Activated CD8-positive, alpha-beta memory T cell treated with anti-CD3 and anti-CD28 coated beads, Interleukin-2, amount 50 U/mL, for 24 hours (primary cell): ENCODE results near the gene SLC51A.
"Not testable (repeated sequence)": the region's sequence is repeated elsewhere in the genome, so short reads cannot be mapped to it uniquely, and the experiment has no call there.

ENCODE experiments used
- DNase-seq: peaks from one replicate; pipeline ENCODE4 v3.0.0-alpha.2; 2020; ENCODE audit errors: extremely low read depth

SLC51A gene

GRCh38 chr3:196216089-196216564 lies at the start of gene SLC51A:
Gene SLC51A, plus strand, starts transcription at chr3:196216534. Its CDS starts 179 bp downstream, at chr3:196216713.
- DNase-seq: no peak

DNA sequence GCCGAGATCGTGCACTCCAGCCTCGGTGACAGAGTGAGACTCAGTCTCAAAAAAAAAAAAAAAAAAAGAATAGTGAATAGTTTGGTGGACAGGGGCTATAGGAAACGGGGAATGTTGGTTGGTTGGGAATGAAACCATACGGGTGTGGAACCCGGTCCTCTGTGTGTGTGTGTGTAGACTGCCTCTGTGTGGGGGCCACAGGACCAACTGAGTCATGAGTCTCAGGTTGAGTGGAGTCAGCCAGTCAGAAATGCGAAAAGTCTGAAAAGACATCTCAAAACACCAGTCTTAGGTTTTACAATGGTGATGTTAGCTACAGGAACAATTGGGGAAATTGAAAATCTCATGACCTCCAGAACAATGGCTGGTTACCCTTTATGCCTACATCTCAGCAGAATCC lies 49.6 kb upstream of the SLC51A start:
- no peak for DNase-seq

- no peak for DNase-seq
Measured at GRCh38 chr3:196168808-196169391, 47.4 kb upstream of the SLC51A start.

GRCh38 chr3:196169836-196170240 lies 46.5 kb upstream of the SLC51A start:
- no peak for DNase-seq

DNA sequence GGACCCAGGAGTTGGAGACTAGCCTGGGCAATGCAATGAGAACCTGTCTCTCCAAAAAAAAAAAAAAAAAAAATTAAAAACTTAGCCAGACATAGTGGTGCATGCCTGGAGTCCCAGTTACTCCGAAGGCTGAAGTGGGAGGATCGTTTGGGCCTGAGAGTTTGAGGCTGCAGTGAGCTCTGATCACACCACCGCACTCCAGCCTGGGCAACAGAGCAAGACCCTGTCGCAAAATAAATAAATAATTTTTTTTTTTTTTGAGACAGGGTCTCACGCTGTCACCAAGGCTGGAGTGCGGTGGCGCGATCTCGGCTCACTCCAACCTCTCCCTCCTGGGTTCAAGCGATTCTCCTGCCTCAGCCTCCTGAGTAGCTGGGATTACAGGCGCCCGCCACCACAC lies 46.0 kb upstream of the SLC51A start:
- DNase-seq: not testable (repeated sequence)

DNA sequence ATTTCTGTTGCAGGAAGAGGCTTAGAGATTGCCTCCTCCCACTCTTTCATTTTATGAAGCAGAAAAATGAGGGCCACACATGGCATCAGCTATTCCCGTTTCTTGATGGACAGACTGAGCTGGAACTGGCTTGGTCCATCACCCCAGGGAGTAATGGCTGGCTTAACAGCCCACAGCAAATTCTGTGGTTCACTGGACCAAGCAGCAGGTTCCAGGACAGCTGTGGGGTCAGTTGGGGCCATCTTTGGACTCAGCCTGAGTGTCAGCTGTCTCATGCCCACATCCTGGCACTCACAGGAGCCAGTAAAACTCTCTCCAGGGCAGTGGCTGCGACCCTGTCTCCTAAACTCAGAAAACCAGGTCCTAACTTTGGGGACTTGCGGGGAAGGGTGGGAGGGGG lies 41.7 kb upstream of the SLC51A start:
- DNase-seq: no peak

- DNase-seq: no peak
Measured at GRCh38 chr3:196175116-196175625, 41.2 kb upstream of the SLC51A start.

DNA sequence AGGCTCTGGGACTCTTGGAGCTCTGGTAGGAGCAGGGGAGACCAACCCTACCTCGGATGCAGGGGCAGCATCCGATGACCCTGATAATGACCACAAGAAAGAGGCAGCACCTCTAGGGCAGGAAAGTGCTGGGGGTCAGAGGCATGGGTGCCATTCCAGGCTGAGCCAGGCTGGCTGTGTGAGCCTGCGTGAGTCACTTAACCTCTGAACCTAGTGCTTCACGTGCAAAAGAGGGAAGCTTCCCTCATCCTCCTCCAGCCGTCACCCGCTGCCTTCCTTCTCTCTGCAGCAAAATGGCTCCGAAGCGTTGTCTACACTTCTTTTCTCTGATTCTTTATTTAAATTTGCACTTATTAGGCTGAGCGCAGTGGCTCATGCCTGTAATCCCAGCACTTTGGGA lies 40.6 kb upstream of the SLC51A start:
- DNase-seq: no peak

DNA sequence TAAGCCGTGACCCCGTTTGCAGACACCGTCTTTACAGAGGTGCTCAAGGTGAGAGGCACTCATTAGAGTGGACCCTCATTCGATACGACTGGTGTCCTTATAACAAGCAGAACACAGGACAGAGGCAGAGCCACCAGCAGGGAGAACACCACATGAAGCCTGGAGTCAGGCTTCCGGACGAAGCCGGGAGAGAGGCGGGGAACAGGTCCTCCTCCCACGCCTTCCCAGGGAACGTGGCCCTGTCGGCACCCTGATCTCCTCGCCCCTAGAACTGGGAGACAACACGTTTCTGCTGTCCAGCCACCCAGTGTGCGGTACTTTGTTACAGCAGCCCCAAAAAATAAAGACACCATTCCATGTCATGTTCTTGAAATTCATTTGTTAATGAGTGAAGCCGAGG lies 38.8 kb upstream of the SLC51A start:
- no peak for DNase-seq

- DNase-seq: no peak
Measured at GRCh38 chr3:196177967-196178366, 38.4 kb upstream of the SLC51A start.

GRCh38 chr3:196178993-196179379 lies 37.3 kb upstream of the SLC51A start:
- DNase-seq: no peak

GRCh38 chr3:196179380-196180308 lies 36.7 kb upstream of the SLC51A start:
- DNase-seq: peak; percentile 66

DNA sequence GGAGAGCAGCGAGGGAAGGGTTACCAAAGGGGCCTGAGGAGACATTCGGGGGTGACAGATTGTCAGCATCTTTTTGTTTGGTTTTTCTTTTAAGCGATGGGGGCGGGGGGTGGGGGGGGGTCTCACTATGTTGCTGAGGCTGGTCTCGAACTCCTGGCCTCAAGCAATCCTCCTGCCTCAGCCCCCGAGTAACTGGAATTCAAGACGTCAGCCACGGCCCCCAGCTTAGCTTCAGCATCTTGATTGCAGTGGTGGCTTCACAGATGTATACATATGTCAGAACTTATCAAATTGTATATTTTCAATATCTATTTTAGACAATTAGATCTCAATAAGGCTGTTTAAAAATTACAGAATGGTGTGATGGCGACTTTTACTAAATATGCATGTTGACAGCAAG lies 36.0 kb upstream of the SLC51A start:
- DNase-seq: no peak

- DNase-seq: no peak
Measured at GRCh38 chr3:196181127-196181546, 35.2 kb upstream of the SLC51A start.

GRCh38 chr3:196184169-196184432 lies 32.2 kb upstream of the SLC51A start:
- DNase-seq: not testable (repeated sequence)

GRCh38 chr3:196184881-196185280 lies 31.5 kb upstream of the SLC51A start:
- DNase-seq: no peak

- no peak for DNase-seq
Measured at GRCh38 chr3:196186651-196187573, 29.4 kb upstream of the SLC51A start.

- DNase-seq: no peak
Measured at GRCh38 chr3:196189566-196190347, 26.6 kb upstream of the SLC51A start.

- no peak for DNase-seq
Measured at GRCh38 chr3:196192036-196192523, 24.3 kb upstream of the SLC51A start.

DNA sequence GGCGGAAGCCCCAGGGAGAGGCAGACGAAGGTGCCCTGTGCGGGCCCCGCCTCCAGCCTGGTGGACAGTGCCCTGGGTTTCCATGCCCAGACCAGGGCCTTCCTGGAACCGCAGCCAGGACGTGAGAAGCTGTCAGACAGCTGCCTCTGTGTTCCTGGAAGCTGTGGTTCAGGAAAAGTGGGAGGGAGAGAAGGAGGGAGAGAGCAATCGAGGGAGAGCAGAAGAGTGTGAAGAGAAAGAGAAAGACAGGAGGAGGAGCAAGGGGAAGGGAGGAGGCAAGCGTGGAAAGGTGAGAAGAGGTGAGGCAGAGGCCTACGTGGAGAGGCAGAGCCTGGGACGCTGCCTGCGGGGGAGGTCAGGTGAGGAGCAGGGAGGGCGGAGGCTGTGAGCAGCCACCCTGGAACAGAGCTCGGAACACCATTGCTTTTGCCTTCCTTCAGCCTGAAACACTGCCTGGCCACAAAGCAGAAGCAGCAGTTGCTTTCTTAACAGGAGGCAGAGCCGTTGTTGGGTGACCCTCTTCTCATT lies 23.7 kb upstream of the SLC51A start:
- DNase-seq: no peak
